ENCODE measurements around the gene HOXB13. TPM values are rescaled to one million over a fixed set of nuclear protein-coding genes. Genes with fewer than 3 reads are reported as not detected.
A peak's percentile ranks its signal among the peaks of the same experiment; 100 is the strongest.

The HOXB13 gene
- total RNA-seq, 1 donor from 2014 or later, result 26.8 TPM

DNA sequence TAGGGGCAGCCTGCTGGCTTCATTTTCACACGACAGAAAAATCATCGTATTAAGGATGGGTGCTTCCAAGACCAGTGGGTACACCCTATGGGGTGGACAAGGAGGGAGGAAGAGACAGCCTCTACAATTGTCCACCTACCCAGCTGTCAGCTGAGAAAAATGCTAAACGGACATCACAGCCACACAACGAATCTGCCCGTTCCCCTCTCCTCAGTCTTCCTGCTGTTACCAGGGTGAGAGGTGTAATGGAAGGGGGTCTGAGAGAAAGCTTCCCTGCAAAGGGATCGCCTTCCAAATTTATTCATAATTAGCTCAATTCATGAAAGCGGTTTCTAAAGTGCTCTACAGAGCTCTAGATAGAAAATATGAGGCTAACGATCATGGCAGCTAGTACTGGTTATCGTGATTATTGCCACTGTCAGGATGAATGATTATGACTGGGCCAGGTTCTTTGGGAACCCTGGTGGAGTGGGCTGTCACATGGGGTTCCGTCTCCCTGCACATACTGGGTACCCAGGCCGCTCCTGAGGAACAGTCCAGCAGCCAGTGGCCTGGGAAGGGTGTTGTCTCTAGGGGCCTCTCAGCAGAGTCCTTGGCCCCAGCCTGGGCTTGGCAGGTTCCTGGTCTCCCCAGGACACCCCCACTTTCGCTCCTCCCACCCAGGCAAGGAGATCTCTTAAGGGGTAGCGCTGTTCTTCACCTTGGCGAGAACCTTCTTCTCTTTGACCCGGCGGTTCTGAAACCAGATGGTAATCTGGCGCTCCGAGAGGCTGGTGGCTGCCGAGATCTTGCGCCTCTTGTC, 2.2 kb downstream of the HOXB13 start:
- H3K36me3 Mint-ChIP-seq, result no peaks in the 10 kb centered on the region
- TF ChIP-seq, protein P1, sequence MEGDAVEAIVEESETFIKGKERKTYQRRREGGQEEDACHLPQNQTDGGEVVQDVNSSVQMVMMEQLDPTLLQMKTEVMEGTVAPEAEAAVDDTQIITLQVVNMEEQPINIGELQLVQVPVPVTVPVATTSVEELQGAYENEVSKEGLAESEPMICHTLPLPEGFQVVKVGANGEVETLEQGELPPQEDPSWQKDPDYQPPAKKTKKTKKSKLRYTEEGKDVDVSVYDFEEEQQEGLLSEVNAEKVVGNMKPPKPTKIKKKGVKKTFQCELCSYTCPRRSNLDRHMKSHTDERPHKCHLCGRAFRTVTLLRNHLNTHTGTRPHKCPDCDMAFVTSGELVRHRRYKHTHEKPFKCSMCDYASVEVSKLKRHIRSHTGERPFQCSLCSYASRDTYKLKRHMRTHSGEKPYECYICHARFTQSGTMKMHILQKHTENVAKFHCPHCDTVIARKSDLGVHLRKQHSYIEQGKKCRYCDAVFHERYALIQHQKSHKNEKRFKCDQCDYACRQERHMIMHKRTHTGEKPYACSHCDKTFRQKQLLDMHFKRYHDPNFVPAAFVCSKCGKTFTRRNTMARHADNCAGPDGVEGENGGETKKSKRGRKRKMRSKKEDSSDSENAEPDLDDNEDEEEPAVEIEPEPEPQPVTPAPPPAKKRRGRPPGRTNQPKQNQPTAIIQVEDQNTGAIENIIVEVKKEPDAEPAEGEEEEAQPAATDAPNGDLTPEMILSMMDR (IDR thresholded peaks at IDR 0.05; ENCODE audit: unreplicated experiment), result no peak
- peaks cover 97% of the 10 kb centered on the region for H3K27me3 Mint-ChIP-seq (ENCODE audit: low read depth)

GRCh38 chr17:48725288-48726064, 3.1 kb downstream of the HOXB13 start:
- TF ChIP-seq, protein P1 (IDR thresholded peaks at IDR 0.05; ENCODE audit: unreplicated experiment), result no peak

More for the DNA sequence above, 2.2 kb downstream of the HOXB13 start:
- Mint-ChIP-seq H3K4me1 (peaks cover 53% of the 10 kb centered on the region), H3K4me3 (peak overlapping the region; percentile 79), H3K9me3 (no peaks in the 10 kb centered on the region), H3K27ac (peak overlapping the region; percentile 88)
- DNase-seq (ENCODE audit: low spot score in 2 of 2, unreplicated experiment in 2 of 2), result no peak

GRCh38 chr17:48725004-48725287, 3.6 kb downstream of the HOXB13 start:
- peaks cover 58% of the 10 kb centered on the region for H3K4me1 Mint-ChIP-seq
- peaks cover 98% of the 10 kb centered on the region for H3K27me3 Mint-ChIP-seq (ENCODE audit: low read depth)
- DNase-seq (ENCODE audit: low spot score in 2 of 2, unreplicated experiment in 2 of 2), result no peak
- TF ChIP-seq, protein P1 (IDR thresholded peaks at IDR 0.05; ENCODE audit: unreplicated experiment), result no peak
- H3K9me3 Mint-ChIP-seq, result no peaks in the 10 kb centered on the region
- H3K36me3 Mint-ChIP-seq, result no peaks in the 10 kb centered on the region
- peak overlapping the region; percentile 79 for H3K4me3 Mint-ChIP-seq
- H3K27ac Mint-ChIP-seq, result peak overlapping the region; percentile 88

More at GRCh38 chr17:48725288-48726064, 3.1 kb downstream of the HOXB13 start:
- DNase-seq (ENCODE audit: low spot score in 2 of 2, unreplicated experiment in 2 of 2), result no peak
- Mint-ChIP-seq H3K9me3 (no peaks in the 10 kb centered on the region), H3K27ac (peak overlapping the region; percentile 88), H3K4me3 (peak overlapping the region; percentile 79), H3K36me3 (no peaks in the 10 kb centered on the region), H3K4me1 (peaks cover 58% of the 10 kb centered on the region), H3K27me3 (ENCODE audit: low read depth) (peaks cover 98% of the 10 kb centered on the region)

GRCh38 chr17:48724251-48725003, 4.1 kb downstream of the HOXB13 start:
- peaks cover 98% of the 10 kb centered on the region for H3K27me3 Mint-ChIP-seq (ENCODE audit: low read depth)
- peaks cover 57% of the 10 kb centered on the region for H3K4me1 Mint-ChIP-seq
- DNase-seq (ENCODE audit: low spot score in 2 of 2, unreplicated experiment in 2 of 2), result peak; percentile 79 to 95
- H3K4me3 Mint-ChIP-seq, result peak overlapping the region; percentile 79
- H3K9me3 Mint-ChIP-seq, result no peaks in the 10 kb centered on the region
- H3K36me3 Mint-ChIP-seq, result no peaks in the 10 kb centered on the region
- peak overlapping the region; percentile 95 for H3K27ac Mint-ChIP-seq
- TF ChIP-seq, protein P1 (IDR thresholded peaks at IDR 0.05; ENCODE audit: unreplicated experiment), result peak; percentile 71

GRCh38 chr17:48723423-48724250, 4.9 kb downstream of the HOXB13 start:
- DNase-seq (ENCODE audit: low spot score in 2 of 2, unreplicated experiment in 2 of 2), result no peak

More at GRCh38 chr17:48723423-48724250, 4.9 kb downstream of the HOXB13 start:
- no peaks in the 10 kb centered on the region for H3K36me3 Mint-ChIP-seq
- peak overlapping the region; percentile 95 for H3K27ac Mint-ChIP-seq
- no peaks in the 10 kb centered on the region for H3K9me3 Mint-ChIP-seq
- TF ChIP-seq, protein P1 (IDR thresholded peaks at IDR 0.05; ENCODE audit: unreplicated experiment), result no peak
- peaks cover 98% of the 10 kb centered on the region for H3K27me3 Mint-ChIP-seq (ENCODE audit: low read depth)
- H3K4me3 Mint-ChIP-seq, result peak overlapping the region; percentile 79
- peaks cover 54% of the 10 kb centered on the region for H3K4me1 Mint-ChIP-seq
